LNCaP clone FGC (cell line): ENCODE data around the gene FILIP1L.
"Not testable (repeated sequence)": the region's sequence is repeated elsewhere in the genome, so short reads cannot be mapped to it uniquely, and the experiment has no call there.

Experiments
- DNase-seq: peaks from one replicate; pipeline ENCODE4 v3.0.0-alpha.2; 2011; ENCODE audit warnings: low read depth
- H3K4me3 ChIP-seq: 2 replicates; pipeline ENCODE4 v1.5.1; 2011; ENCODE audit warnings: mild to moderate bottlenecking, low read depth, low read length, control low read depth
- TF ChIP-seq, protein P1 (sequence below): IDR thresholded peaks from 2 replicates; pipeline ENCODE4 v1.5.1; 2012; ENCODE audit warnings: mild to moderate bottlenecking; ENCODE audit not compliant: control insufficient read depth, insufficient read depth; ENCODE audit errors: extremely low read depth

FILIP1L gene

DNA sequence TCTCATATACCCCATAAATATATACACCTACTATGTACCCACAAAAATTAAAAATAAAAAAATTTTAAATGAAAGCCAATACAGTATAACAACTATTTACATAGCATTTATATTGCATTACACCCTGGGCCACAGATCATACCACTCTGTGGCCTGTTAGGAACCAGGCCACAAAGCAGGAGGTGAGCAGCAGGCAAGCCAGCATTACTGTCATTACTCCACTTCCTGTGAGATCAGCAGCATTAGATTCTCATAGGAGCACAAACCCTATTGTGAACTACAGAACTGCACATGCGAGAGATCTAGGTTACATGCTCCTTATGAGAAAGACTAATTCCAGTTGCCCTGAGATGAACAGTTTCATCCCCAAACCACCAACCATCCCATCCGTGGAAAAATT is 17.4 kb downstream of the FILIP1L start:
- DNase-seq = no peak
- H3K4me3 ChIP-seq = no peak overlapping the region
- TF ChIP-seq, protein P1, sequence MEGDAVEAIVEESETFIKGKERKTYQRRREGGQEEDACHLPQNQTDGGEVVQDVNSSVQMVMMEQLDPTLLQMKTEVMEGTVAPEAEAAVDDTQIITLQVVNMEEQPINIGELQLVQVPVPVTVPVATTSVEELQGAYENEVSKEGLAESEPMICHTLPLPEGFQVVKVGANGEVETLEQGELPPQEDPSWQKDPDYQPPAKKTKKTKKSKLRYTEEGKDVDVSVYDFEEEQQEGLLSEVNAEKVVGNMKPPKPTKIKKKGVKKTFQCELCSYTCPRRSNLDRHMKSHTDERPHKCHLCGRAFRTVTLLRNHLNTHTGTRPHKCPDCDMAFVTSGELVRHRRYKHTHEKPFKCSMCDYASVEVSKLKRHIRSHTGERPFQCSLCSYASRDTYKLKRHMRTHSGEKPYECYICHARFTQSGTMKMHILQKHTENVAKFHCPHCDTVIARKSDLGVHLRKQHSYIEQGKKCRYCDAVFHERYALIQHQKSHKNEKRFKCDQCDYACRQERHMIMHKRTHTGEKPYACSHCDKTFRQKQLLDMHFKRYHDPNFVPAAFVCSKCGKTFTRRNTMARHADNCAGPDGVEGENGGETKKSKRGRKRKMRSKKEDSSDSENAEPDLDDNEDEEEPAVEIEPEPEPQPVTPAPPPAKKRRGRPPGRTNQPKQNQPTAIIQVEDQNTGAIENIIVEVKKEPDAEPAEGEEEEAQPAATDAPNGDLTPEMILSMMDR = no peak

DNA sequence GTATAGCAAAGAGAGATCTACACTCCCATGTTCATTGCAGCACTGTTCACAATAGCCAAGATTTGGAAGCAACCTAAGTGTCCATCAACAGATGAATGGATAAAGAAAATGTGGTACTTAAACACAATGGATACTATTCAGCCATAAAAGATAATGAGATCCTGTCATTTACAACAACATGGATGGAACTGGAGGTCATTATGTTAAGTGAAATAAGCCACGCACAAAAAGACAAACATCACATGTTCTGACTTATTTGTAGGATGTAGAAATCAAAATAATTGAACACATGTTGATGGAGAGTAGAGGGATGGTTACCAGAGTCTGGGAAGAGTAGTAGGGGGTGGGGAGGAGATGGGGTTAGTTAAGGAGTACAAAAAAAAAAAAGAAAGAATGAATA is 18.0 kb downstream of the FILIP1L start:
- H3K4me3 ChIP-seq, DNase-seq: not testable (repeated sequence)

DNA sequence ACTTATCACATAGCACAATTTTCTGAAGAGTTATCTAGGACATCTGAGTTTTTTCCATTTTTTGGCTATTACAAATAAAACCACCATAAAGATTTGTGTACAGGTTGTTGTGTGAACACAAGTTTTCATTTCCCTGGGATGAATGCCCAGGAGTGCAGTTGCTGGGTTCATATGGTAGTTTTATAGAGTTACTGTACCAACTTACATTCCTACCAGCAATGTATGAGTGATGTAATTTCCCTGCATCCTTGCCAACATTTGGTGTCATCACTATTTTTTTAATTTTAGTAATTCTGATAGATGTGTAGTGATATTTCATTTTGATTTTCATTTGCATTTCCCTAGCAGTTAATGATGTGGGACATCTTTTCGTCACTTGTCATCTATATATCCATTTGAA is 20.5 kb downstream of the FILIP1L start:
- TF ChIP-seq, protein P1 = no peak
- peak; percentile 69 for DNase-seq
- H3K4me3 ChIP-seq = no peak overlapping the region

DNA sequence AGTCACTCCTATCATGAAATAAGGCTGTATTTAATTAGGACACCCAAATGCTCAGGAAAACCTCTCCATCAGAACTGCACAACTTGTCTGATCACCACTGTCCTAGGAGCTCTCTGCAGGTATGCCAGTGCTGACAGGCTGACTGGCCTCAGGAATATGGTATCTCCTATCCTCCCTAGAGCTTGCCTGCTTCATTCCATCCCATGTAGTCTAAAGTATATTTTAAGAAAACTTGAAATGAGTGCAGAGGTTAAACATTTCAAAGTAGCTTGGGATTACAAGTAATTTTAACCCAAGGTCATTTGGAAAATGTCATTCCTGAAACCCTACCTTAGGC is 23.7 kb downstream of the FILIP1L start:
- no peak overlapping the region for H3K4me3 ChIP-seq
- no peak for DNase-seq
- TF ChIP-seq, protein P1 = no peak

DNA sequence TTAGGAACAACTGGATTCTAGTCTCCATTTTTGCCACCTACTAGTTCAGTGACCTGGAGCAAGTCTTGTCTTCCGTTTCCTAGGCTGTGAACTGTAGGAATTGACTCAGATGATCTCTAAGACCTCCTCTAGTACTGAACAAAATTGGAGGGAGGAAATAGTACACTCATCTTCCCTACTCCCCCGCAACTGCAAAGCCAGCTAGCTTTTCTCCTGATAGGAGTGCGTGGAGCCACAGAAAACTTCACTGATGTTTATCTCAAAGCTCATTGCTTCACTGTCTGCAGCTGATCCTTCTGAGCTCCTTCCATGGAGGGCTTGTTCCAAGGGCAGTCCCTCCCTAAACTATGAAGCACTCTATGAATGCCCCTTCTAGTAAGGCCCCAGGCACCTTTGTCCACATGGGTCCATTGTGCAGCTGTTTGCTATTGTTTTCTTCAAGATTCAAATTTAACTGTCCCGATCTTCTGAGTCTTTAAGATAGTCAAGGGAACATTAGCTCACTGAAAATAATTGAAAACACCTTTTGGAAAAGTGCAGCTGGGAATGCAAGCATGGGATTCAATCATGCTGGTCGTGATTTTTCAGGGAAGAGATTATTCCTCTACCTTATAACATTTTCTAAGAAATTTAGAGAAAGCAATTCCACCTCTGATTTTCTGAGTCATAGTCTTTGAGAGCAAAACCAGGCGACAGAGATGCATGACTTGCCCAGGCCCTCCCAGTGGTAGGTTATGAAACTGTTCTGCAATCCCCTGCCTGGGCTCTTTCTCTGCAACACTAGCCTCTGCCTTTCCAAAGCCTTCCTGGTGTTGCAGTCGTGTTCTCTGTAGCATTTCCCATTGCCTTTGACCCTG is 24.3 kb downstream of the FILIP1L start:
- TF ChIP-seq, protein P1 = peak; percentile 26; the same call in 1 of the 2 replicates
- no peak for DNase-seq

DNA sequence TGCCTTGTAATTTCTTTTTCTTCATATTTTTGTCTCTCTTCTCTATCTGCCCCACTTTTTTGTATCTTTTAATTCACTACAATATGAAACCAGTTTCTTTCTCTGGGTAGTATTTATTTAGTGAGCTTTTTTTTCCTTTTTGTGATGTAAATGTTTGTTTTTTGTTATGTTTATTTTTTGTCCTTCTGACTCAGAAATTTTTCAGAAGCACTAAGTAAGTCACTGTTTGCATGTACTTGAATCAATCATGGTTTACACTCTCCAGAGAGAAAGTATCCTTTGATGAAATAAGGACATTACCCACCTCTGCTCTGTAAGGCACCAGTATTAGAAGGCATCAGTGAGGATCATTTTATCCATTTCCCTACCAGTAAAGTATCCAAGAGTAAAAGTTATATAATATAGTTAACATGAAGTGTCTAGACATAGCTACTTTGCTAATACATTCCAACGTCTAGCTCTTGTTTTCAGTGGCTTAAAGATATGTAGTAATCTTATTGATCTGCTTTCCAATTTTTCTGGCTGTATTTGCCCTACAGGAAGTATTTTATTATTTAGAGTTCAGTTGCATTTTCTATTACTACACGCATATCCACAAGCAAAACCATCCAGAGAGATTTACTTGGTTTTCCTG is 25.4 kb downstream of the FILIP1L start:
- TF ChIP-seq, protein P1 = no peak
- DNase-seq = no peak
- H3K4me3 ChIP-seq = no peak overlapping the region

More for the DNA sequence above, 24.3 kb downstream of the FILIP1L start:
- no peak overlapping the region for H3K4me3 ChIP-seq

DNA sequence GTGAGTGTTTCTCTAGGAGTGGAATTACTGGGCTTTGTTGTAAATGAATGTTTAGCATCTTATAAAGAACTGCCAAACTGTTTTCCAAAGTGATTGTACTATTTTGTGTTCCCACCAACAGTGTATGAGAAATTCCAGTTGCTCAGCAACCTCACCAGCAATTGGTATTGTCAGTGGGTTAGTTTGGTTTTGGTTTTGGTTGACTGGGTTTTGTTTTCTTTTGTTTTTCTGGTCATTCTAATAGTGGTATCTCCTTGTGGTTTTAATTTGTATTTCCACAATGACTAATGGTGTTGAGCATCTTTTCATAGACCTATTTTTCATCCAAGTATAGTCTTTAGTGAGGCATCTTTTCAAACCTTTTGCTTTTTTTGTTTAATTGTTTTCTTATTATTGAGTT is 27.1 kb downstream of the FILIP1L start:
- TF ChIP-seq, protein P1 = no peak
- DNase-seq = no peak
- no peak overlapping the region for H3K4me3 ChIP-seq
